Measurements from ENCODE around the gene DOHH.

DOHH gene

DNA sequence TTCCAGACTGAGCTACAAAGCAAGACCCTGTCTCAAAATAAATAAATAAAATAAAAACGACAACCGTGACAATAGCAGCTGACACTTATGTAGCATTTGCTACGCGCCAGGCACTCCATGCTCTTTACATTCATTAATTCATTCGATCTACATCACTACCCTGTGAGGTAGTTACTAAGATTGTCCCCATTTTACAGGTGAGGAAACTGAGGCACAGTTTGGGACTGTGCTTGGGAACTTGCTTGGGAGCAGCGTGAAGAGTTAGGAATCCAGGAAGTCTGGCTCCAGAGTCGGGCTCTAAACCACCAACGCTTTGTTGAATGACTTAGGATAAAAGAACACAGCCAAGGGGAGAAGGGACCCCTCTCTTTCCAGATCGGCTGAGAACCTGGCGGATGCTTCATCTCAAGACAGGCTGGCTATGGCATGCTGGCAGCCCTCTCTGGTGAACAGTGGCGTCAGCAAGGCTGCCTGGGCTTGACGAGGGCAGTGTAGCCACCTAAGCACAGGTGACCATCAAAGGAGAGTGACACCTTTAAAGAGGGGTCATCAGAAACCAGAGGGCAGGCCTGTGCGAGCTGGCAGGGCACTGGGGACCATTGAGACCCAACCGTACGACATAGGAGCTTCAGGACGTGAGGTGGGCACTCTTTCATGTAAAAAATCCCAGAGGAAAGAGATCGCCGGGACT is 591 bp downstream of the DOHH start:
- DNase-seq: no peak

DNA sequence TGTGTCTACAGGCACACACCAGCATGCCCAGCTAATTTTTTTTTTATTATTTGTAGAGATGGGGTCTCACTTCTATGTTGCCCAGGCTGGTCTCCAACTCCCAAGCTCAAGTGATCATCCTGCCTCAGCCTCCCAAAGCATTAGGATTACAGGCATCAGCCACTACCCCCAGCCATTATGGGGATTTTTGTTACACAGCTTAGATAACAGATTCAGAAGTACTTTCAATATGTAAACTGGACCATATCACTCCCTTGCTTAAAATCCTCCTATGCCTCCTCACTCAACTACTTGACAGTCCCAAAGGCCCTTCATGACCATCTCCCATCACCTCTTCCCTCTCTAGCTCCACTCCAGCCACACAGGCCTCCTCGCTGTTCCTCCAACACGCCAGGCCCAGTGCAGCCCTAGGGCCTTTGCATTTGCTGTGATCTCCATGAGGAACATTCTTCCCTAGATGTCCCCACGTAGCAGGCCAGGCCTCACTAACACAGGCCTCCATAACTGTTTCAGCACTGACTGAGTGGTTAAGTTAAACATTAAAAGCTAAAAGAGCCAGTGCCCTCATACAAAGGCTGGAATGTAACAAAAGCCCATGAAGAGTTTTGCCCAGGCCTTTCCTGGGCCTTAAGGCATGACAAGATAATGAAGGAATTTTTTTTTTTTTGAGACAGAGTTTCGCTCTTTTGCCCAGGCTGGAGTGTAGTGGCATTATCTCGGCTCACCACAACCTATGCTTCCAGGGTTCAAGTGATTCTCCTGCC is 2.5 kb downstream of the DOHH start:
- no peak for DNase-seq

DNA sequence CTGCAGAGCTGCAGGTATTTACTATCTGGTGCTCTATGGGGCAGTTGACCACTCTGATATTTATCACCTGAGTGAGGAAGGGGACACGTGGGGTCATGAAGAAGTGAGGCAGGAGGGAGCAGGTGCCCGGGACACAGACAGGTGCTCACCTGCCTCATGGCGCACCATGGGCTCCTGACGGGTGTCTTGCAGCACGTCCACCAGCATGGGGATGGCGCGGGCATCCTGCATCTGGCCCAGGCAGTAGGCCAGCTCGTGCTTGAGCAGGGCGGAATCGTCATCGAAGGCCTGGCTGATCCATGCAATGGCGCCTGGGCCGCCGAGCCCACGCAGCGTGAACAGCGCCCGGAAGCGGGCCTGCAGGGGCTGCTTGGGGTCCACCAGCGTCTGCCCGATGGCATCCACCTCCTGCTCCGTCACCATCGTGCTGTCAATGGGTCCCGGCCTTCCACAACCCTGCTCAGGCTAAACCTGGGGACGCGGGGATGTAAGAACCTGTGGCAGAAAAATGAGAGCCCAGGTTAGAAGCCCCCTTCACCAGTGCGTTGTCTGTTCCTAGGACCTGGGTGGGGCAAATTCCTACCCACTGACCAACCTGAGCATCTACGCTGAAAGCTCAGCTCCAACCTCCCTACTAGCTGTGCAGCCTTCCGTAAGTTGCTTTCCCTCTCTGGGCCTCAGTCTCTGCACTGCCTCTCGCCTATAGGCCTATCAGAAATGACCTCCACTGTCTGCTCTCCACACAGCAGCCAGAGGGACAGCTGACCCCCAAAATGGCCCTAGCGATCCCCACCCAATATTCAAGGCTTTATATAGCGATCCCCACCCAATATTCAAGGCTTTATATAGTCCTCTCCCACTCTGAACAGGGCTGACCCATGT is 3.8 kb downstream of the DOHH start:
- no peak for DNase-seq

DNA sequence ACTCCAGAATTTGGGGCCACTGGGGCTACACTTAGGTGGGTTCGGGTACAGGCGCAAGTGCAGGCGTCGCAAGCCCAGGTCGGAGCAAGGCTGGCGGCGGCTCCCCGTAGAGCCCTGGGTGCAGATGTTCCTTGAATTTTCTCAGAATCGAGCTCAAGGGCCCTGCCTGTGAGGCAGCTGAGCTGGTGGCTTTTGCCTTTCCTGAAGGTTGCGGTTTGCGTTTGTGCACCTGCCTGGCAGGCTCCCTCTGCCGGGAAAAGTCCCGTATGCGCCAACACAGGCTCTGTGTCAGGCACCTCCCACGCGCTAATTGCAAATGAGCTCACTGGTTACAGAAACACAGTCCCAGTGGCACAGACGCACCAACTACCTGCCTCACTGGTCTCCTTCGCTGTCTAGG is 5.9 kb downstream of the DOHH start:
- no peak for DNase-seq

DNA sequence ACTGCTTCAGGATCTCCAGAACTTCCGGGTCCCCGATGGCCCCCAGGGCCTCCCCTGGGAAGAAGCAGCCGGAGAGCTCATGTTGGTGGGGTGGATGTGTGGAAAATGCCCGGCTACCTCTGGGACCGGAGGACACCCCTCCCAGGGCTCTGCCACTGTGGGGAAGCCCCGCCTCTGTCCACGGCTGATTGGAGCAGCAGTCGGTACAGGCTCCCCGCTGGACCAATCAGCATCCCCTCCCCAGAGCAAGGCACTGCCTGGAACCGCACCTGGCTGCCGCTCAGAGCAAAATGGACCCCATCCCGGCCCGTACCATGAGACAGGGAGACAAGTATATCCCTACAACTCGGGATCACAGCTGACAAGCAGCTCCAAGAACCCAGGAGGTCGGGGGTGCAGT is 6.4 kb downstream of the DOHH start:
- DNase-seq: peak; percentile 93 to 96

DNA sequence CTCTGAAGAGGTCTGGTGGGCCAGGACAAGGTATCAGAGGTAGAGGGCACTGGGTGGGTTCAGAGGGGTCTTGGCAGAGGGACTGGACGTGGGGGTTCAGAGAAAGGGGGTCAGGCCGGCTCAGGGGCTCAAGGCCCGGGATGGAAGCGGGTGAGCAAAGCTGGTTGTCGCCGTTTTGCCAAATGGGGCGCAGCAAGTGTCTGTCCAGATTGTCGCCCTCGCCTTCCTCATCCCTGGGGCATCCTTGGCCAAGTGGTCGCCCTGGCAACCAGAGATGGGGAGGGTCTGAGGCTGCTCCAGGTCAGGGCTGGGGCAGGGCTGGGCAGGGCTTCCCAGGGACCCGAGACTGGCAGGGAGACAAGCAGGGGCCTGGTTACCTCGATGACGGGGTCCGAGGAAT is 6.8 kb downstream of the DOHH start:
- DNase-seq: no peak

DNA sequence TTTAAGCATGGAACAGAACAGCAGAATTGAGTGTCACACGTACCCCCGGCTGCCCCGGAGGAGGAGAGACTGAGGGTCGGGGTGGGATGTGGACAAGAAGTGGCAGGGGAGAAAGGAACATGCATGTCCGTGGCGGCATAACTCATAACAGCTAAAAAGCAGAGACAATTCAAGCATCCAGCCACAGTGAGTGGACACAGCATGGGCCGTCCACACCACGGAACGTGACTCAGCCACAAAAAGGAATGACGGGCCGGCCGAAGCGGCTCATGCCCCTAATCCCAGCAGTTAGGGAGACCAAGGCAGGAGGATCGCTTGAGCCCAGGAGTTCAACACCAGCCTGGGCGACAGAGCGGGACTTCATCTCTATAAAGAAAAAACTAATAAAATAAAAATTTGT is 7.6 kb downstream of the DOHH start:
- DNase-seq: no peak

DNA sequence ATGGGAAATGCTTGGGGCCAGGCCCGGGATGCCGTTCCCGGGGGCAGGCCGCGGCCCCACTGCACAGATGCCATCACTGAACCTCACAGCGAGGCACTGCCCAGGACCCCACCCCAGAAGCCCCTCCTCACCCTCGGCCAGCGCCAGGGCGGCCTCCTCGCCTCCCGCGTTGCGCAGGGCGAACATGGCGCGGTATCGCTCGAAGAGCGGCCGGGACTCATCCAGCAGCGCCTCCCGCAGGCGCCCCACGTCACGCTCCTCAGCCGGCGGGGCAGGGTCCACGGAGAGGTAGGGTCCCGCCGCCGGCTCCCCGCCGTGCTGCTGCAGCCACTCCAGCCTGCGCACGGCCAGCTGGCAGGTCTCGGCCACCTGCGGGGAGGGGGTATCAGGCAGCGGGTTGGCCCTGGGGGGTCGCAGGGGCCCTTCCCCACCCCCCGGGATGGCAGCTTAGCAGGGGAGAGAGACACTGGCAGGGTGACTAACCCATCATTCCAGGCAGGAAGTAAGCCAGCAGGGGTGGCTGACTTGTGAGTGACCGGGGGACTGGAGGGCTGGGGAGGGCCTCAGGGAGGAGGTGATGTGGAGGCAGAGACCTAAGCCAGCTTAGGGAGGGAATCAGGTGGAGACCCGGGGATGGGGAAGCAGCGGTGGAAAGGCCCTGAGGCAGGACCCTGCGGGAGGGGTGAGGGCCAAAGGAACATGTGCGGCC is 8.2 kb downstream of the DOHH start:
- no peak for DNase-seq

DNA sequence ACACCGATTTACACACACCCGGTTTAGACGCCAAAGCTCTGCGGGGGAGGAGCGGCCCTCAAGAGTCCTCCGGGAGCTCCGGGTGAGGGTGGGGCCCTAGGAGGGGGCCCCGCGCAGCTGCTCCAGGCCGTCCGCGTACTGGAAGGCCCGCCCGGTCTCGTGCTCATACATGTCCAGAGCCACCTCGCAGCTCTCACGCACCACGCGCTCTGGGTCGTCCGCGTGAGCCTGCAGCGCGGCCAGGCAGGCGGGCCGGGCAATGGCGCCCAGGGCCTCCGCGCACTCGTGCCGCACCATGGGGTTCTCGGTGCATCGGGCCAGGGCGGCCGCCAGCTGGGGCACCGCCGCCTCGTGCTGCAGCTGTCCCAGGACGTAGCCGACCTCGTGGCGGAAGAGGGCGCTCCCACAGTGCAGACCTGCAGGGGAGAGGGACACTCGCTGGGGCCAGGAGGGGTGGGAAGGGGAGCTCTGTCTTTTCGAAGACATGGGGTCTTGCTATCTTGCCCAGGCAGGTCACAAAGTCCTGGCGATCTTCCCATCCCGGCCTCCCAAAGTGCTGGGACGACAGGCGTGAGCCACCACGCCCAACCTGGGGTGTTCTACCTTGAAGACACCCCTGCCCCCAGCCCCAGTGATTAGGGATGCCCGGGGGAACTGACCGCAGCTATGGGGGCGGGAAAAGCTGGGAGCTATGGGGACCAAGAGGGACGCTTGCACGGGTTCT is 8.9 kb downstream of the DOHH start:
- DNase-seq: no peak

DNA sequence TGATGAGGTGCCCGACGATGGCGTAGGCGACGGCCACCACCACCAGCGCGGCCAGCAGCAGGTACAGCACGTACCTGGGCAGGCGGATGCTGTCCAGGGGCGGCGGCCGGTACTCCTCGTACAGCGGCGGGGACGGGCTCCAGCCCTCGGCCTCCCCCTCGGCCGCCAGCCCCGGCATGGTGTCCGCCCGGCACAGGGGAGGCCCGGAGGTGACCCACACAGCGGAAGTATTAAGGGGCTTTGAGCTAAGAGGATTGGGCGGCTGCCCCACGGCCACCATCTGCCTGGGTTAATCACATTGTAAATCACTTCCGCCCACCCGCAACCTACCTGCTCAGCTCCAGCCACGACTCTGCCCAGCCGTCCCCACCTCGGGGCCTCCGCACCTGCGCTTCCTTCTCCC is 17.2 kb downstream of the DOHH start, which contains the start of gene SMIM44:
TSS of gene SMIM44 (minus strand) at position 216 of the 403 bp plus-strand sequence. CDS start at position 178, 38 bp downstream.
- no peak for DNase-seq

DNA sequence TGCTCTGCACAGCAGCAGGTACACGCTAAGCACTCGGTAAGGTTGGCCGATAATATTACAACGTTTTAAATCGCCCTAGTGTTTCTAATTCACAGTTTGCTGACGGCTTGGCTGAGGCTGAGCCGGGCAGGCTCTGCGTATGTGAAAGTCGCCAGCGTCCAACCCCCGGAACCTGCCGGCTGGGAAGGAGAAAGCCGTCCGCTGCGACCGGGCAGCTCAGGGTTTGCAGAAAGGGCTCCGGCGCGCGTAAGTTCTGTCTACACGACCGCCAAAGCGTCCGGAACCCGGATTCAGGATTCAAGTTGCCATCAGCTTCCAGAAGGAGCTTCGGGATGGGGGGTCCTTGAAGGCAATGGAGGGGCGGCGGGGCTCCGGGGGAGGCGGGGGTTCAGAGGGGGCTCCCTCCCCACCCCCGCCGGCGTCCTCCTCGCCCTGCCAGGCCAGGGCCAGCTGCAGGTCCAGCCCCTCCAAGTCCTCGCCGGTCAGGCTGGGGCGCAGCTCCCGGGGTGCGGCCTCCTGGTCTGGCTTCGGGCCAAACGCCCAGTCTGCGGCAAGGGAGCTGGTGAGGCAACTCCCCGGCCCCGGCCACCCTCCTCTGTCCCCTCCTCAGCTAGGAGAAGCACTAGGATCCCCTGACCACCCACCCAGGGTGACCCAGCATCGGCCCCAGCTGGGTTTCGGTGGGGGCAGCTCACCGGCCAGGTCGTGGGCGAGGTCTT is 17.8 kb downstream of the DOHH start:
- no peak for DNase-seq

DNA sequence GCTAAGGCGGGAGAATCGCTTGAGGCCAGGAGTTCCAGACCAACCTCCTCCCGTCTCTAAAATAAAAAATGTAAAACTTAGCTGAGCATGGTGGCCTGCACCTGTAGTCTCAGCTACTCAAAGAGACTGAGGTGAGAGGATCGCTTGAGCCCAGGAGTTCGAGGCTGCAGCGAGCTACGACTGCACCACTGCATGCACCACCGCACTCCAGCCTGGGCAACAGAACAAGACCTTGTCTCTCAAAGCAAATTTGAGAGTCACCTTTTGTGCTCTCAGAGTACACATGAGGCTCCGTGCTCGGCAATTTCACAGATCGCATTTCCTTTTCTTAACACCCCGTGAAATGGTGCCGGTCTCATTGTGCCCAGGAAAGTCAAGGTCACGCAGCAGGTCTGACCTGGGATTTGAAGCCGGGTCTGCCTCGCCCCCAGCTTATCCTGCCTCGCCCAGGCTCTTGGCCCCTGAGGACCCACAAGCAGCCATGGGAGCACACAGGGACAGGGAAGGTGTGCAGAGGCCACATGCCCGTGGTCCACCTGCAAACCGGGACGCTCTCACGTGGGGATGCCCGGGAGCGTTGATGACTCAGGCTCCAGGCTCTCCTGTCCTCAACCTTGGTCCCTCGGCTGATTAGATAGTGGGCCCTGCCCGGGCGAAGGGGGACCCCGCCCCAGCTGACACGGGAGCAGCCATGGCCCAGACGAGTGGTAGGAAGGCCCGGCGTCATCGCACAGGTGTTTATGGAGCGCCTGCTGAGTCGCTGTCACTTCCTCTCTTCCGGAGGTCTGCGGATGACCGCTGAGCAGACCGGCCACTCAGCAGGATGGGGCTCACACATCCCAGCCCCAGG is 19.0 kb downstream of the DOHH start:
- no peak for DNase-seq

DNA sequence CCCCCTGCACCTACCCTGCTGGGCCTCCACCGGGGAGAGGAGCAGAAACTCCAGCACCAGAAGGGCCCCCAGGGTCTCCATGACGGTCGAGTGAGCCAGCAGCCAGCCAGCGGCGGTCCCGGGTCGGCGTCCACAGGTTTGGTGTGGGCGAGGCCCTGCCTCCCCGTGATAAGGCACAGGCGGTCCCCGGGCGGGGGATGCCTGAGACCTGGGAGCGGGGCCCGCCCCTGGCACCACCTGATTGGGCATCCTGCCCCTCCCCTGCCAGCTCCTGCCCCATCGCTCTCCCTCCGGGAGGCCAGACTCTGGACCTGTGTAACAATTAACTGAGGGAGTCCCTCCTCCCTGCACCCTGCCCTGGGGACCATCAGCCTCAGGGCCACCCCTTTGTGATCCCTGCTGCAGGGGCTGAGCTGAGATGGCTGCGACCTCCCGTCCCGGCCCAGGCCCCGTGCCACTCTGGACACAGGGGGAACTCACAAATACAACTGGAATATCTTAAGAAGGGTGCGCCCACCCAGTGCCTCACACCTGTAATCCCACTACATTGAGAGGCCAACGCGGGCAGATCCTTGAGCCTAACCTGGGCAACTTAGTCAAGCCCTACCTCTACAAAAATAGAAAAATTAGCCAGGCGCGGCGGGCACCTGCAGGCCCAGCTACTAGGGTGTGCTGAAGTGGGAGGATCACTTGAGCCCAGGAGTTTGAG is 19.9 kb downstream of the DOHH start, which contains the start of gene SMIM24:
TSS of gene SMIM24 (minus strand) at position 143 of the 709 bp plus-strand sequence. CDS start at position 81, 62 bp downstream.
- no peak for DNase-seq

DNA sequence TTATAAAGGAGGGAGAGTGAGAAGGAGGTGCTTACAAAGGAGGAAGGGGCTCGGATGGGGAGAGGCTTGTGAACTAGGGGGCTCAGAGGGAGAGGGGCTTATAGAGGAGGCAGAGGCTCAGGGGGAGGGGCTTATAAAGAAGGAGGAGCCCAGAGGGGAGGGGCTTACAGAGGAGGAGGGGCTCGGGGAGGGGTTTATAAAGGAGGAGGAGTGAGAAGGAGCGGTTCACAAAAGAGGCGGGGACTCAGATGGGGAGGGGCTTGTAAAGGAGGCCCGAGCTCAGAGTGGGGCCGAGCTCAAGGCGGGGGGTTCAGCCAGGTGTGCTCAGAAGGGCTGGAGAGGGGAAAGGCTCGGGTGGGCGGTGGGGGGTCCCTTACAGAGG is 20.6 kb downstream of the DOHH start:
- DNase-seq: no peak

DNA sequence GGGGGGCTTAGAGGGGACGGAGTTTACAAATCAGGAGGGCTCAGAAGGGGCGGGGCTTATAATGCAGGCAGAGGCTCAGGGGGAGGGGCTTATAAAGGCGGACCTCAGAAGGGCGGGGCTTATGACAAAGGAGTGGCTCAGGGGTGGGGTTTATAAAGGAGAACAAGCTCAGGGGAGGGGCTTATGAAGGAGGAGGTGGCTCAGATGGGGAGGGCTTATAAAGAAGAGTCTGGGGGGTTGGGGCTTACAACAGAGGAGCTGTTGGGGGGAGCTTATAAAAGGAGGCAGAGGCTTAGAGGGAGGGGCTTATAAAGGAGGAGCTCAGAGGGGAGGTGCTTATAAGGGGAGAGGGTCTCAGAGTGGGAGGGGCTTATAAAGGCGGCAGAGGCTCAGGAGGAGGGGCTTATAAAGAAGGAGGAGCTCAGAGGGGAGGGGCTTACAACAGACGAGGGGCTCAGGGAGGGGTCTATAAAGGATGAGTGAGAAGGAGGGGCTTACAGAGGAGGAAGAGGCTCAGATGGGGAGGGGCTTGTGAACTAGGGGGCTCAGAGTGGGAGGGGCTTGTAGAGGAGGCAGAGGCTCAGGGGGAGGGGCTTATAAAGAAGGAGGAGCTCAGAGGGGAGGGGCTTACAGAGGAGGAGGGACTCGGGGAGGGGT is 21.2 kb downstream of the DOHH start:
- DNase-seq: no peak

DNA sequence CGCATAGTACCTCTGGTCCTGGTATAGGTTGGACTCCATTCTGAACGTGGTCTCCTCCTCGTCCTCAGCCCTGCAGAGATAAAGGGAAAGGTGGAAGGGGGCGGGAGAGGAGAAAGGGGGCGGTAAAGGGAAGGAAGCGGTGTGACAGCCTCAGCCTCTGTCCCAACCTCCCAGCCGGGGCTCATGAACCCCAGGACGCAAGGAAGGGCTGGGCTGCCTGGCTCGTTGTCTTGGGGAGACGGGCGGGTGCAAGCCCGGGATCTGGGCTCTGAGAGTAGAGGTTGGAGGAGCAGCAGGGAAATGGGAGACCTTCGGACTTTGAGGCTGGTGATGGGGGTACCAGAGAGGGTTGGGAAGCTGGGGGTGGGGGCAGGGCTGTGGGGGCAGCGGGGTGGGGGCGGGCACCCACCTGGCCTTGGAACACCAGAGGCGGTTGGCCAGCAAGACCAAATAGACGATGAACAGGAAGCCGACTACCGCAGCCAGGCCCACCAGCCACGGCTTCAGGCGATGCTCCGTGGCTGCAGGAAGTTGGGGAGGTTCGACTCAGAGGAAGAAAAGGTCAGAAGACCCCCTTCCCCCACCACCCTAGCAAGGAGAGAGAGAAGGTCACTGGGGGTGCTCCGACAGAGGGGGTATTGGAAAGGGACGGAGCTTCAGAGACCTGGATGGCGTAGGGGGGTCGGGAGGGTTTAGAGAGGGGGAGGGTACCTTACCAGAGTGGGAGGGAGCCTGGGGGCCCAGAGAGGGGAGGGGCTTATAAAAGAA is 21.9 kb downstream of the DOHH start:
- no peak for DNase-seq

DNA sequence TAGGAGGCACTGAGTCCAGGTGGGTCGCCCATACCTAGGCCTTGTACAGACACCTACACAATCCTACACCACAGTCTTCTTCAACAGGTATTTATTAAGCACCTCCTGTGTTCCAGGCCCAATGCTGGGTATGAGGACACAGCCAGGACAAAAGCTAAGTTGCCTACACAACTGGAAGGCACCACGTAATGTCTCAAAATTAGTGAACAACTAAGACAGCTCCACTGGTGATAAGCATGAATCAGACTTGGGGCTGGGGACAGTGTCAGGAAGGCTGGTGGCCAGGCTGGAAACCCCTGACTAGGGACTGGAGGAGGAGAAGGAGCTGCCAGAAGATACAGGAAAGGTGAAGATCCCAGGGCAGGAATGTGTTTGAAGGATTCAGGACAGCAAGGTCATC is 22.5 kb downstream of the DOHH start:
- no peak for DNase-seq

DNA sequence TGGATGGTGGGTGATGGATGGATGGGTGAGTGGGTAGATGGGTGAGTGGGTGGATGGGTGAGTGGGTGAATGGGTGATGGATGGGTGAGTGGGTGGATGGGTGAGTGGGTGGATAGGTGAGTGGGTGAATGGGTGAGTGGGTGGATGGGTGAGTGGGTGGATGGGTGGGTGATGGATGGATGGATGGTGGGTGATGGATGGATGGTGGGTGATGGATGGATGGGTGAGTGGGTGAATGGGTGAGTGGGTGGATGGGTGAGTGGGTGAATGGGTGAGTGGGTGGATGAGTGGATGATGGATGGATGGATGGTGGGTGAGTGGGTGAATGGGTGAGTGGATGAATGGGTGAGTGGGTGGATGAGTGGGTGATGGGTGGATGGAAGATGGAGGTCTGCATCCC is 23.0 kb downstream of the DOHH start:
- DNase-seq: no peak

Measured in hippocampal formation (tissue), 2 donors.